Measurements from ENCODE around the gene GMPPA.

The GMPPA gene

DNA sequence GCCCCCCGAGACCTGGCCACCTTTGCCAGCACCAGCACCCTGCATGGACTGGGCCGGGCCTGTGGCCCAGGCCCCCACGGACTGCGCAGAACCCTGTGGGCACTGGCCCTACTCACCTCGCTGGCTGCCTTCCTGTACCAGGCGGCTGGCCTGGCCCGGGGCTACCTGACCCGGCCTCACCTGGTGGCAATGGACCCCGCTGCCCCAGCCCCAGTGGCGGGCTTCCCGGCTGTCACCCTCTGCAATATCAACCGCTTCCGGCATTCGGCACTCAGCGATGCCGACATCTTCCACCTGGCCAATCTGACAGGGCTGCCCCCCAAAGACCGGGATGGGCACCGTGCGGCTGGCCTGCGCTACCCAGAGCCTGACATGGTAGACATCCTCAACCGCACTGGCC, 16.1 kb downstream of the GMPPA start:
- DNase-seq (ENCODE audit: extremely low spot score): no peak
- ChIA-PET POLR2A (no interaction called here), CTCF (interaction anchor here (1.4 to 7.2 kb wide), 3 partner anchors 14 to 55 kb away, joined by 3 to 80 read pairs (median 5); no protein-coding TSS in a partner anchor)
- TF ChIP-seq, protein P1, sequence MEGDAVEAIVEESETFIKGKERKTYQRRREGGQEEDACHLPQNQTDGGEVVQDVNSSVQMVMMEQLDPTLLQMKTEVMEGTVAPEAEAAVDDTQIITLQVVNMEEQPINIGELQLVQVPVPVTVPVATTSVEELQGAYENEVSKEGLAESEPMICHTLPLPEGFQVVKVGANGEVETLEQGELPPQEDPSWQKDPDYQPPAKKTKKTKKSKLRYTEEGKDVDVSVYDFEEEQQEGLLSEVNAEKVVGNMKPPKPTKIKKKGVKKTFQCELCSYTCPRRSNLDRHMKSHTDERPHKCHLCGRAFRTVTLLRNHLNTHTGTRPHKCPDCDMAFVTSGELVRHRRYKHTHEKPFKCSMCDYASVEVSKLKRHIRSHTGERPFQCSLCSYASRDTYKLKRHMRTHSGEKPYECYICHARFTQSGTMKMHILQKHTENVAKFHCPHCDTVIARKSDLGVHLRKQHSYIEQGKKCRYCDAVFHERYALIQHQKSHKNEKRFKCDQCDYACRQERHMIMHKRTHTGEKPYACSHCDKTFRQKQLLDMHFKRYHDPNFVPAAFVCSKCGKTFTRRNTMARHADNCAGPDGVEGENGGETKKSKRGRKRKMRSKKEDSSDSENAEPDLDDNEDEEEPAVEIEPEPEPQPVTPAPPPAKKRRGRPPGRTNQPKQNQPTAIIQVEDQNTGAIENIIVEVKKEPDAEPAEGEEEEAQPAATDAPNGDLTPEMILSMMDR (IDR thresholded peaks at IDR 0.05; ENCODE audit: control extremely low read depth, extremely low read depth, low read depth, missing control alignments): no peak

GRCh38 chr2:219515874-219516629, 17.4 kb downstream of the GMPPA start:
- ChIA-PET POLR2A (no interaction called here), CTCF (interaction anchor here (1.0 to 7.2 kb wide), 7 partner anchors 8 to 56 kb away, joined by 3 to 80 read pairs (median 3); partner anchors contain the start of gene GMPPA)
- TF ChIP-seq, protein P1 (IDR thresholded peaks at IDR 0.05; ENCODE audit: control extremely low read depth, extremely low read depth, low read depth, missing control alignments): no peak
- DNase-seq (ENCODE audit: extremely low spot score): no peak

DNA sequence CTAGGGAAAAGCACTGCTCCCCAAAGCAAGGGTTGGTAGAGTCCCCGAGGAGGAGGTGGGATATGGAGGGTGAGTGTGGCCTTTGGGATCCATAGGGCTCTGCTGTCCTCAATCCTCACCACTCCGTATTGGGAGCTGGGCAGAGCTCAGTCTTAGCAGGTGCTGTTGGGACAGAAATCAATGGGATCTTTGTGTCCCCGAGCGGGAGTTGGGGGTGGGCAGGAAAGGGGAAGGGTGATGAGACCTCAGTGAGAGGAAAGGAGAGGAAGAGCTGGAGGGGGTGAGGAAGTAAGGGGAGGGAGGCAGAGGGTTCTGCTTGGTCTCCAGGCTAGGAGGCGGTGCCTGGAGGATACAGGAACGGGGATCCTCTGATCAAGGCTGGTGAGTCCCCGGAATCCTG, 18.2 kb downstream of the GMPPA start:
- CTCF ChIA-PET: interaction anchor here (1.0 to 7.2 kb wide), 6 partner anchors 9 to 114 kb away, joined by 3 to 80 read pairs (median 3); no protein-coding TSS in a partner anchor
- TF ChIP-seq, protein P1 (IDR thresholded peaks at IDR 0.05; ENCODE audit: control extremely low read depth, extremely low read depth, low read depth, missing control alignments): no peak
- POLR2A ChIA-PET: interaction anchor here (1.5 kb wide), 1 partner anchor 19 kb away, joined by 5 read pairs; the partner anchor contains the start of gene GMPPA
- no peak for DNase-seq (ENCODE audit: extremely low spot score)

DNA sequence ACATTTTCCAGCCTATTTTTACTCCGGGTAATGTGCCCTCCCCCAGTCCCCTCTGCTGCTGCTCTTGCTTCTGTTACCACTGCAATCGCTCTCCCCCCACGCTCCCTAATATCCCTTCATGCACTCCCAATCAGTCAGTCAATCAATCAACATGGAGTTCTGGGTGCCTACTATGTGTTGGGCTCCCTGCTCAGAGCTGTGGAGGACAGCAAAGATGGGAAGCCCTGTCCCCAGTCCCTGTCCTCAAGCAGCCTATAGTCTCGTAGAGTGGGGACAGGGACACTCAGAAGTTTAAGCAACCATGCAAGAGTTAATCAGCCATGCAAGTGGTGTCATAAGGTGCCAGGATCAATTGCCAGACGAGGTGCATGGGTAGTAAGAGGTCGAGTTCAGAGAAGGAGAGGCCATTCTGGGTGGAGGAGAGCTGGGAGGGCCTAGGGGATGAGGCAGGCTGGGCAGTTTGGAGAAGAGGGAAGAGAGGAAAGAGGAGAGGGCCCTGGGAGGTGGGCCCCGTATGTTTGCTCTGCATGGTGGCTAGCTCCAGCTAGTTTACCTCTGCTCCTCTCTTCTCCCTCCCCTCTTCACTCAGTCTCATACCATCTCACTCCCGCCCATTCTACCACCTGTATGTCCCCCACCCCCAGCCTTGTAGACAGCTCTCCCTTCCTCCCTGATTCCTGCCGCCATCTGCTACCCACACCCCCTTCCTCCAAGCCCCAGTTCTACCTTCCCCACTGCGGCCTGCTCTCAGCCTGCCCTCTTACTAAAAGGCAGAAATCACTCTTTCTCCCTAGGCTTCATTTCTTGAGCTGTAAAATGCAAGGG, 19.5 kb downstream of the GMPPA start:
- ChIA-PET POLR2A (interaction anchor here (1.5 kb wide), 1 partner anchor 20 kb away, joined by 5 read pairs; the partner anchor contains the start of gene GMPPA), CTCF (interaction anchor here (0.6 to 7.2 kb wide), 8 partner anchors 9 to 115 kb away, joined by 3 to 80 read pairs (median 3); partner anchors contain the start of gene GMPPA)
- DNase-seq (ENCODE audit: extremely low spot score): no peak
- TF ChIP-seq, protein P1 (IDR thresholded peaks at IDR 0.05; ENCODE audit: control extremely low read depth, extremely low read depth, low read depth, missing control alignments): no peak

DNA sequence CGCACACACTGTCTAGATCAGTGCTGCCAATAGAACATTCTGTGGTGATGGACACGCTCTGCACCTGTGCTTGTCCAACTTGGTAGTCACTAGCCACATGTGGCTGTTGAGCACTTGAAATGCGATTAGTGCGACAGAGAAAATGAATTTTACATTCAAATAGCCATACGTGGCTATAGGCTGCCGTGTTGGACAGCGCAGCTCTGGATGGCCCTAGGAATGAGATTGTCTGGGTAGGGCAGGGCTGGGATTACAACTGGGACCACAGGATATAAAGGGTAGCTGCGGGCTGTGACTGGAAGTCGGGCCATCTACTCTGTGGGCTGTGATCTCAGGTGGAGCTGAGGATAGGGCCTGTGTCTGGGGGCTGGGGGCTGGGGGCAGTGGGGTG, 20.8 kb downstream of the GMPPA start:
- CTCF ChIA-PET: interaction anchor here (1.2 to 7.2 kb wide), 6 partner anchors 10 to 47 kb away, joined by 3 to 80 read pairs (median 5); a partner anchor contains a TSS
- TF ChIP-seq, protein P1 (IDR thresholded peaks at IDR 0.05; ENCODE audit: control extremely low read depth, extremely low read depth, low read depth, missing control alignments): no peak
- POLR2A ChIA-PET: no interaction called here
- DNase-seq (ENCODE audit: extremely low spot score): no peak

DNA sequence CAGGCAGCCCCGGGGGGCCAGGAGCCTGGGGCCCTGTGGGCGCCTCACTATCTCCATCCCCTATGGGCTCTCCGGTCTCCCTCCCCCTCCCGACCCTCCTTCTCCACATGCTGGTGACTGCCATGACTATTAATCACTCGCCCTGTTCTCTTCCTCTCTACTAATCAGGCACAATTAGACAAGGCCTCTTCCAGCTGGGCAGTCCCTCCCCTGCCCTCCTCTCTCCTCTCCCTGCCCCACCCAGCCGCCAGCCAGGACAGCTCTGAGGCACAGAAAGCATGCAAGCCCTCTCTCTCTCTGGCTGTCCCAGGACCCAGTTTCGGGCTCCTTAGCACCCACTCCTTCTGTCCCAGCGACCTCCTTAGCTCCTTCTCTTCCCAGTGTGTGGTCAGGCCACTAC, 21.4 kb downstream of the GMPPA start:
- DNase-seq (ENCODE audit: extremely low spot score): no peak
- TF ChIP-seq, protein P1 (IDR thresholded peaks at IDR 0.05; ENCODE audit: control extremely low read depth, extremely low read depth, low read depth, missing control alignments): no peak
- POLR2A ChIA-PET: no interaction called here
- CTCF ChIA-PET: interaction anchor here (0.7 to 7.2 kb wide), 10 partner anchors 8 to 117 kb away, joined by 3 to 80 read pairs (median 4); a partner anchor contains a TSS

Measured in GM10248 (cell line).